Measurements from ENCODE around the gene RHD.
"Not testable (repeated sequence)": the region's sequence is repeated elsewhere in the genome, so short reads cannot be mapped to it uniquely, and the experiment has no call there.

Gene RHD

DNA sequence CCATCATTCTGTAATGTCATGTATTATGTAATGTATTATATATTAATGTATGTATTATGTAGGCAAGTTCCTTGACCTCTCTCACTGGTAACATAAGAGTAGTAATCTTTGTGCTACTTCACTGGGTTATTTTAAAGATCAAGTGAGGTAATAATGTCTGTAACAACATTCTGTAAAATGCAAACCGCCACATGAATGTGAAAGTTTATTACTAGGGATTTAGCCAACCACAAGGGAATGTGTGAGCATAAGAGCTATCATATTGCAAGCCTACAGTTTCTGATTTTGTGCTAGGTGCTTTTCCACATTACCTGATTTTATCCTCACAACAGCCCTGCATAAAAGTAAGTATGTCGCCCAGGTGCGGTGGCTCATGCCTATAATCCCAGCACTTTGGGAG lies 52.1 kb downstream of the RHD start:
- not testable (repeated sequence) for H3K36me3 ChIP-seq (ENCODE audit: insufficient read depth, insufficient read length, low read length); H3K4me1 ChIP-seq (ENCODE audit: insufficient read depth, insufficient read length)

DNA sequence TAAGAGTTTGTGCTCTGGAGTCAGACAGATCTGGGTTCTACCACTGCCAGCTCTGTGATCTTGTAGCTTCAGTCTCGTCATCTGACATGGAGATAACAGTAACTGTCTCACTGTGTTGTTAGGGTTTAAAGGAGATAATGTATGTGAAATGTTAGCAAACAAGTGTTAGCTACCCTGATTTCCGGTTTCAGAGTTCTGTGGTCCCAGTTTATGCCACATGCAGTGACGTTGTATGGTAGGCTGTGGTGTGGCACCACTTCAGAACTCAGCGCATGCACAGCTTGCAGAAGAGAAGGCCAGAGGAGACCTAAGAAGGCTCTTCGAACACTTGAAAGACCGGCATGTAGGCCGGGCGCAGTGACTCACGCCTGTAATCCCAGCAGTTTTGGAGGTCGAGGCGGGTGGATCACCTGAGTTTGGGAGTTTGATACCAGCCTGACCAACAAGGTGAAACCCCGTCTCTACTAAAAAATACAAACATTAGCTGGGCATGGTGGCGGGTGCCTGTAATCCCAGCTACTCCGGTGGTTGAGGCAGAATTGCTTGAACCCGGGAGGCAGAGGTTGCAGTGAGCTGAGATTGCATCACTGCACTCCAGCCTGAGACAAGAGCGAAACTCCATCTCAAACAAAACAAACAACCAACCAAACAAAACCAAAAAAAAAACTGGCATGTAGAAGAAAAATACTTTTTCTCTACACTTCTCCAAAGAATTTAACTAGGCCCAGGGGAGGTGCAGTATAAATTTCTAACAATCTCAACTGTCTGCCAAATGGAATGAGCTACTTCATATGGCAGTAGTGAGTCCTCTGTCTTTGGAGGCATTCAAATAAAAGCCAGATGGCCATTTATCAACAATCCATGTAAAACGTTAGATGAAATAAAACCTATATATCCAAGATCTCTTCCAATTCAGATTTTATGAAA lies 55.8 kb downstream of the RHD start:
- H3K4me1 ChIP-seq (ENCODE audit: insufficient read depth, insufficient read length); H3K36me3 ChIP-seq (ENCODE audit: insufficient read depth, insufficient read length, low read length); H3K9me3 ChIP-seq (ENCODE audit: insufficient read depth, low read length); DNase-seq (ENCODE audit: low read depth, low spot score); H3K27me3 ChIP-seq (ENCODE audit: insufficient read depth, insufficient read length); H3K9ac ChIP-seq (ENCODE audit: insufficient read length, low read depth); H3K4me3 ChIP-seq (ENCODE audit: insufficient read length, low read depth): not testable (repeated sequence)

More for the DNA sequence above, 52.1 kb downstream of the RHD start:
- DNase-seq (ENCODE audit: low read depth, low spot score); H3K9me3 ChIP-seq (ENCODE audit: insufficient read depth, low read length); H3K4me3 ChIP-seq (ENCODE audit: insufficient read length, low read depth); H3K27me3 ChIP-seq (ENCODE audit: insufficient read depth, insufficient read length); H3K9ac ChIP-seq (ENCODE audit: insufficient read length, low read depth): not testable (repeated sequence)

DNA sequence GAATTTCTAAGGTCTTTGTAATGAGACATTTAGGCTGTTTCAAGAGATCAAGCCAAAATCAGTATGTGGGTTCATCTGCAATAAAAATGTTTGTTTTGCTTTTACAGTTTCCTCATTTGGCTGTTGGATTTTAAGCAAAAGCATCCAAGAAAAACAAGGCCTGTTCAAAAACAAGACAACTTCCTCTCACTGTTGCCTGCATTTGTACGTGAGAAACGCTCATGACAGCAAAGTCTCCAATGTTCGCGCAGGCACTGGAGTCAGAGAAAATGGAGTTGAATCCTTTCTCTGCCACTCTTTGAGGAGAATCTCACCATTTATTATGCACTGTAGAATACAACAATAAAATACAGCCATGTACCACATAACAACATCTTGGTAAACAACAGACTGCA lies 56.5 kb downstream of the RHD start:
- not testable (repeated sequence) for H3K27me3 ChIP-seq (ENCODE audit: insufficient read depth, insufficient read length); H3K4me1 ChIP-seq (ENCODE audit: insufficient read depth, insufficient read length); H3K36me3 ChIP-seq (ENCODE audit: insufficient read depth, insufficient read length, low read length); DNase-seq (ENCODE audit: low read depth, low spot score); H3K9me3 ChIP-seq (ENCODE audit: insufficient read depth, low read length); H3K9ac ChIP-seq (ENCODE audit: insufficient read length, low read depth); H3K4me3 ChIP-seq (ENCODE audit: insufficient read length, low read depth)

DNA sequence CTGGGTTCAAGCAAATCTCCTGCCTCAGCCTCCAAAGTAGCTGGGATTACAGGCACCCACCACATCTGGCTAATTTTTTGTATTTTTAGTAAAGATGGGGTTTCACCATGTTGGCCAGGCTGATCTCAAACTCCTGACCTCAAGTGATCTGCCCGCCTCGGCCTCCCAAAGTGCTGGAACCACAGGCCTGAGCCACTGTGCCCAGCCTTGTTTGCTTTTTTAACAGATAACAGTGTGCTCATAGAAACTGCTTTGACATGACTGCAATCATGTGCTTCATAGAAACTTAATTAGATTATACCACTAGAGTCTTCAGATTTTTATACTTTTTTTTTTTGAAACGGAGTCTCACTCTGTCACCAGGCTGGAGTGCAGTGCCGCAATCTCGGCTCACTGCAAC lies 57.0 kb downstream of the RHD start:
- not testable (repeated sequence) for DNase-seq (ENCODE audit: low read depth, low spot score); H3K27me3 ChIP-seq (ENCODE audit: insufficient read depth, insufficient read length)

DNA sequence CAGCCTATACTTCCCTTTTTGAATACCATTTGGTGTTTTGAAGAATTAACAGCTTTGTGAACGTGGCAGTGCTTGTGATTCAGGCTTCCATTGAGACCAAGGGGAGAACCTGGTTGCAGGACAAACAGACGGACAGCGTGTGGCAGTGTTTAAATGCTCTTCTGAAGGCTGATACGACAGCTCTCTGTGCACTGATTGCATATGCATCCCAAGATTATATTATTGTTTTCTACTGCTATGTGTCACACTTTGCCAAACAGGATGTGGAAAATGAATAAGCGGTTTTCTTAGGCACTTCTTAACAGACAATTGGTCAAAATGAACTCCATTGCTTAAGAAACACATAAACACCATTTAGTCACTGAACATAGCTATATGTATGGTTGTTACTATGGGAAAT lies 57.6 kb downstream of the RHD start:
- H3K9ac ChIP-seq (ENCODE audit: insufficient read length, low read depth); H3K4me1 ChIP-seq (ENCODE audit: insufficient read depth, insufficient read length); H3K27me3 ChIP-seq (ENCODE audit: insufficient read depth, insufficient read length); DNase-seq (ENCODE audit: low read depth, low spot score); H3K4me3 ChIP-seq (ENCODE audit: insufficient read length, low read depth); H3K9me3 ChIP-seq (ENCODE audit: insufficient read depth, low read length); H3K36me3 ChIP-seq (ENCODE audit: insufficient read depth, insufficient read length, low read length): not testable (repeated sequence)

More for the DNA sequence above, 57.0 kb downstream of the RHD start:
- H3K9me3 ChIP-seq (ENCODE audit: insufficient read depth, low read length); H3K9ac ChIP-seq (ENCODE audit: insufficient read length, low read depth); H3K36me3 ChIP-seq (ENCODE audit: insufficient read depth, insufficient read length, low read length); H3K4me3 ChIP-seq (ENCODE audit: insufficient read length, low read depth); H3K4me1 ChIP-seq (ENCODE audit: insufficient read depth, insufficient read length): not testable (repeated sequence)

DNA sequence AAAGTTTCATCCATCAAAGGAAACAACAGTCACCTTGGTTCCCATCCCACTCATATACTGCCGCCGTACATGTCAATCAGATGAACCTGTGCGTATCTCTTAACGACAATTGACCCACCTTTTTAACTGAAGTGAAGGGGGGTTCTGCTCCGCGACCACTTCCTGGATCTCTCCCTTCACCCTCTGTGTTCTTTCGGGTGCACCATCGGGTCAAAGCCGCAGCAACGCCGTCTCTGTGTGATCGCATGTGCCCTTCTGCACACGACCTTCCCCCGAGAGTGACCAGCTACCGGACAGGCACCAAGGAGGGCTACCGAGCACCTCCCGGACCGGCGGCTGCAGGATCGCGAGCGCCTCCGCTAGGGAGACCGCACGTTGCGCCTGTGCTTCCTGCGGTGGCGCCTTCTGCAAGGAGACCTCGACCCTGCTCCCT lies 64.6 kb downstream of the RHD start:
- H3K4me1 ChIP-seq (ENCODE audit: insufficient read depth, insufficient read length); H3K27me3 ChIP-seq (ENCODE audit: insufficient read depth, insufficient read length); DNase-seq (ENCODE audit: low read depth, low spot score); H3K9me3 ChIP-seq (ENCODE audit: insufficient read depth, low read length): not testable (repeated sequence)
- peaks cover 16% of the 10 kb centered on the region for H3K36me3 ChIP-seq (ENCODE audit: insufficient read depth, insufficient read length, low read length)
- peak overlapping the region; percentile 74 for H3K9ac ChIP-seq (ENCODE audit: insufficient read length, low read depth)
- peak overlapping the region; percentile 53 for H3K4me3 ChIP-seq (ENCODE audit: insufficient read length, low read depth)

DNA sequence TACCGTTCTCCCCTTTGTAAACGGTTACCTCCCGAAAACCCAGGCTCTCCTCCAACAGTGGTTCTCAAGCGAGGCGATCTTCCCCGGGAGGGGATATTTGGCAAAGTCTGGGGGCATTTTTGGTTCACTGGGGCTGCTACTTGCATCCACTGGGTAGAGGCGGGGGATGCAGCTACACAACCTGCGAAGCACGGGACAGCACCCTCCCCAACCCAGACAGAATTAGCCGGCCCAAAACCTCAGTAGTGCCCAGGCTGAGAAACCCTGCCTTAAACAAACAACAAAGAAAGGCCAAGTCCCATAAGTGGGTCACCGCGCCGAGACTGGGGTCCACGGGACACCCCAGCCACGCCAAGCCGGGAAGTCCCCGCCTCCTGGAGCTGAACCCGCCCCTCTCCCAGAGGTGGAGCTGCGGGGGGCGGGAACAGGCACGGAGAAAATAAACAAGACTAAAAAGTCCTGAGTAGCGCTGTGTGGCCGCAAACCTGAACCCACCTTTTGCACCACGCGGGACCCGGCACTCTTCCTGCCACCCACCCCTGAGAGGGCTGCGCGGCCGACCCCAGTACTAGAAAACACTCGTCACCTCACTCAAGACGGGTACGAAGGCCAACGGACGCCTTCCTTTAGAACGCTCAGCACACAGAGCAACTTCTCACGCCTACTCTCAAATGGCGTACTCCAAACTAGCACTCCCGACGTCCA lies 65.3 kb downstream of the RHD start:
- not testable (repeated sequence) for H3K27me3 ChIP-seq (ENCODE audit: insufficient read depth, insufficient read length); H3K4me1 ChIP-seq (ENCODE audit: insufficient read depth, insufficient read length); DNase-seq (ENCODE audit: low read depth, low spot score); H3K9me3 ChIP-seq (ENCODE audit: insufficient read depth, low read length)
- H3K36me3 ChIP-seq (ENCODE audit: insufficient read depth, insufficient read length, low read length): peaks cover 22% of the 10 kb centered on the region
- H3K4me3 ChIP-seq (ENCODE audit: insufficient read length, low read depth): peak overlapping the region; percentile 55
- peak overlapping the region; percentile 76 for H3K9ac ChIP-seq (ENCODE audit: insufficient read length, low read depth)

DNA sequence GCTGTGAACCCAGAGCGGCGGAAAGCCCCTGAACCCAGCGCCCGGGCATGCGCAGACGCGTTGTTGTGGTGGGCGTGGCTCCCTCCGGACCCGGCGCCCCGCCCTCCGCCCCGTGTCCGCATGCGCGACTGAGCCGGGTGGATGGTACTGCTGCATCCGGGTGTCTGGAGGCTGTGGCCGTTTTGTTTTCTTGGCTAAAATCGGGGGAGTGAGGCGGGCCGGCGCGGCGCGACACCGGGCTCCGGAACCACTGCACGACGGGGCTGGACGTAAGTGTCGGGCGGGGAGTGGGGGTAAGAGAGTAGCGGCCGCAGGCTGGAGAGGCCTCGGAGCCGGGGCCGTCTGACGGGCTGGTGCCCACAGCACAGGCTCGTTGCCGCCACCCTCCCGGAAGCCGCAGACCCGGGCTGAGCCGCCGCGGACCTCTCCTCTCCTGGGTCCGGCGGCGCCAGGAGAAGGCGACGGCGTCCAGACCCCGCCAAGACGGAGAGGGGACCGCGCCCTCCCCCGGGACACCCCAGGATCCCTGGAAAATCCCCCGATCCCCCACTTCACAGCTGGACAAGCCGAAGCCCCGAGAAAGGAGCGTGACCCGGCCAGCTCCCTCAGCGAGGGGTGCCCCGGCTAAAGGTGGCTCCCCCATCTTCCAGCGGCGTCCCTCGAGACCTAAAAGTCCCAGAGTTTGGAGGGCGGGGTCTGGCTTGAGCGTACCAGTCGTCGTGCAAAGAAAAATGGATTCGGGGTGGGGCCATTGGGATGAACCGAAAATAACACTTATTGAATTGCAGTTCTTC lies 66.1 kb downstream of the RHD start, which contains the start of gene TMEM50A:
Gene TMEM50A (plus strand): TSS at position 147 of the 794 bp plus-strand sequence. CDS start 2,153 bp downstream, outside the sequence.
- Histone ChIP-seq H3K4me1 (ENCODE audit: insufficient read depth, insufficient read length) (no peaks in the 10 kb centered on the region), H3K9me3 (ENCODE audit: insufficient read depth, low read length) (no peaks in the 10 kb centered on the region), H3K9ac (ENCODE audit: insufficient read length, low read depth) (peak within 1 kb of the TSS; percentile 98), H3K27me3 (ENCODE audit: insufficient read depth, insufficient read length) (no peaks in the 10 kb centered on the region), H3K4me3 (ENCODE audit: insufficient read length, low read depth) (peak within 1 kb of the TSS; percentile 91), H3K36me3 (ENCODE audit: insufficient read depth, insufficient read length, low read length) (peaks cover 26% of the 10 kb centered on the region)
- DNase-seq (ENCODE audit: low read depth, low spot score): peak; percentile 86
- no peak for TF ChIP-seq YY1 (IDR thresholded peaks at IDR 0.05; ENCODE audit: insufficient read depth, insufficient read length)
- no peak for TF ChIP-seq ZNF274 (IDR thresholded peaks at IDR 0.05; ENCODE audit: low read depth, low read length)
- TF ChIP-seq SUZ12 (IDR thresholded peaks at IDR 0.05; ENCODE audit: extremely low read depth, insufficient read depth, insufficient read length): no peak
